ENCODE measurements around the gene JARID2. TPM values are rescaled to one million over a fixed set of nuclear protein-coding genes. Genes with fewer than 3 reads are reported as not detected.

The JARID2 gene
- total and polyA plus RNA-seq, 10 of the 15 experiments (the other 5 are each of a cell fraction or from before 2014, with no cell fraction given), result 4.2 to 21.6 (median 11.7) TPM

- no peak for TF ChIP-seq ZNF592 (IDR thresholded peaks at IDR 0.05)
- TF ChIP-seq RCOR1 (conservative IDR thresholded peaks at IDR 0.05; ENCODE audit: low read depth, low read length), result no peak
- TF ChIP-seq BCL3 (IDR thresholded peaks at IDR 0.05; ENCODE audit: borderline replicate concordance, insufficient read depth, low read depth, low read length, poor library complexity, severe bottlenecking), result peak; percentile 25
- no peak; the same call in 1 of the 2 replicates for TF ChIP-seq MEF2A (IDR thresholded peaks at IDR 0.05; ENCODE audit: insufficient read depth, low read depth, low read length)
- TF ChIP-seq EGR1 (IDR thresholded peaks at IDR 0.05; ENCODE audit: borderline replicate concordance in 1 of 2, low read depth in 2 of 2, low read length in 2 of 2), result peak in 1 of 2 experiments; percentile 88; a peak in 1 of 3 replicates
- peak; percentile 44; the same call in 1 of the 2 replicates for TF ChIP-seq GABPA (IDR thresholded peaks at IDR 0.05; ENCODE audit: low read depth)
- no peak for TF ChIP-seq ZNF207 (IDR thresholded peaks at IDR 0.05; ENCODE audit: borderline replicate concordance)
- TF ChIP-seq IKZF1 (conservative IDR thresholded peaks at IDR 0.05), result peak; percentile 95
- TF ChIP-seq CREM (IDR thresholded peaks at IDR 0.05; ENCODE audit: low read depth), result peak; percentile 98
- no peak for TF ChIP-seq PKNOX1 (IDR thresholded peaks at IDR 0.05)
- 0 out of 2 replicates have a peak, but pooled peaks have one; percentile 8 for TF ChIP-seq RAD21 (IDR thresholded peaks at IDR 0.05; ENCODE audit: insufficient read depth, low read depth, low read length)
- peak; percentile 51 for TF ChIP-seq RUNX3 (IDR thresholded peaks at IDR 0.05; ENCODE audit: low read length)
- TF ChIP-seq ZBTB33 (IDR thresholded peaks at IDR 0.05), result no peak
- TF ChIP-seq ZNF274 (IDR thresholded peaks at IDR 0.05; ENCODE audit: insufficient read depth, insufficient read length), result no peak
- TF ChIP-seq POLR2AphosphoS5 (IDR thresholded peaks at IDR 0.05; ENCODE audit: low read length), result no peak
- TF ChIP-seq TAF1 (IDR thresholded peaks at IDR 0.05; ENCODE audit: borderline replicate concordance, low read depth, low read length), result peak; percentile 27; the same call in 1 of the 2 replicates
- 0 out of 2 replicates have a peak, but pooled peaks have one; percentile 47 for TF ChIP-seq CHD2 (IDR thresholded peaks at IDR 0.05; ENCODE audit: borderline replicate concordance, low read depth, low read length)
Measured at GRCh38 chr6:15248451-15249370, 2.8 kb downstream of the JARID2 start (continued).
